A549 treated with DMSO at 1 μM for 4 hours (cell line): Measurements from ENCODE around the gene ITGB7. TPM values are rescaled to one million over a fixed set of nuclear protein-coding genes. Genes with fewer than 3 reads are reported as not detected.

ENCODE experiments used
- total RNA-seq: library from RNA; stranded (reverse); fragments of 200-300 nt; extraction: Qiagen RNA extraction; gene quantifications from 5 replicates; pipeline ENCODE4 v1.2.3, GENCODE V29; 2022; ENCODE audit warnings: low read depth

Gene ITGB7, protein sequence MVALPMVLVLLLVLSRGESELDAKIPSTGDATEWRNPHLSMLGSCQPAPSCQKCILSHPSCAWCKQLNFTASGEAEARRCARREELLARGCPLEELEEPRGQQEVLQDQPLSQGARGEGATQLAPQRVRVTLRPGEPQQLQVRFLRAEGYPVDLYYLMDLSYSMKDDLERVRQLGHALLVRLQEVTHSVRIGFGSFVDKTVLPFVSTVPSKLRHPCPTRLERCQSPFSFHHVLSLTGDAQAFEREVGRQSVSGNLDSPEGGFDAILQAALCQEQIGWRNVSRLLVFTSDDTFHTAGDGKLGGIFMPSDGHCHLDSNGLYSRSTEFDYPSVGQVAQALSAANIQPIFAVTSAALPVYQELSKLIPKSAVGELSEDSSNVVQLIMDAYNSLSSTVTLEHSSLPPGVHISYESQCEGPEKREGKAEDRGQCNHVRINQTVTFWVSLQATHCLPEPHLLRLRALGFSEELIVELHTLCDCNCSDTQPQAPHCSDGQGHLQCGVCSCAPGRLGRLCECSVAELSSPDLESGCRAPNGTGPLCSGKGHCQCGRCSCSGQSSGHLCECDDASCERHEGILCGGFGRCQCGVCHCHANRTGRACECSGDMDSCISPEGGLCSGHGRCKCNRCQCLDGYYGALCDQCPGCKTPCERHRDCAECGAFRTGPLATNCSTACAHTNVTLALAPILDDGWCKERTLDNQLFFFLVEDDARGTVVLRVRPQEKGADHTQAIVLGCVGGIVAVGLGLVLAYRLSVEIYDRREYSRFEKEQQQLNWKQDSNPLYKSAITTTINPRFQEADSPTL
- 0.26 to 0.47 TPM (median 0.31 TPM) in 5 replicates for total RNA-seq

DNA sequence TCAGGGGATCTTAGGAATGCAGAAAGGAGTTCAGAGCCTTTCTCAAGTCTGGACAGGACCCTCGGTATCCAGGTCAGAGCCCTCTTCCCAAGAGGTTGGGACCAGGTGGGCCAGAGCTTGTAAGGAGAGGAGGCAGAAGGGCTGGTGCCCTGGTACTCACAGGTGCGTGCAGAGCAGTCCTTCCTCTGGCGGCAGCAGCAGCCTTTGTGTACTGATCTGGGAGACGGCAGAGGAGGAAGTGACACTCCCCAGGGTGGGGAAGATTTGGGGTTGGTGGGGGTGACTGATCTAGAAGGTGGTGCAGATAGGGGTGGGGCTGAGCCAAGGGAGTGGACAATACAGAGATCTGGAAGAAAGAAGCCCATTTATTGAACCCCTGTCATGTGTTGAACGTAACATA lies at the start of gene ITGB7:
TSS of gene ITGB7 (minus strand) at position 210 of the 400 bp plus-strand sequence. CDS start 6,808 bp downstream, outside the sequence.

DNA sequence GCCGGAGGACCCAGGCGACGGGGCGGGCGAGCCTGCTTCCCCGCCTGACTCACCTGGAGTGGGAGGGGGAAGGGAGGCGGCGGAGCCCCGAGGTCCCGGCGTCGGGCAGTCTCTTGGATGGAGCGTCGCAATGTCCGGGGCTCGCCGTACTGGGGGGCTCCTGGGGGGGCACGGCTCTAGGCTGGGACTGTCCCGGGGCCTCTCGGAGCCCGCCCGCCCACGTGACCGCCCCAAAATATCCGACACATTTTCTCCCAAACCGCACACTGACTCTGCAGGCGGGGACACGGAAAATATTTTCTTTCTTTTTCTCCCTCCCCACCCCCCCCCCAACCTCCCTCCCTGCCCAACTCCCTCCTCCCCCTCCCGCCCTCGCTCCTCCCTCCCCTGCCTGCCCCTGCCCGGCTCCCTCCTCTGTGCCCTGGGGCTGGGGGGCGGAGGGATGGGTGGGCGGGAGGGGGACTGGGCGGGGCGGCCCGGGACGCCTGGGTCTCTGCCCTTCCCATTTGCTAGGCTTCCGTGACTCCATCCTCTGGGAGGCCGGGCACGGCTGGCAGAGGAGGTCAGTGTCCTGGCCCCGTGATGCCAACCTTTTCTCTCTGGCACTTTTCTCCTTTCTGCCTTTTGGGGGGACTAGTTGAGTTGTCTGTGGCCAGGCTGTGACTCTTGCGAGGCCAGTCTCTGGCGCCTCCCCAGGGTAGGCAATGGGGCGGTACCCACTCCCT lies 25.0 kb upstream of the ITGB7 start, which contains the start of gene RARG:
TSS of gene RARG (minus strand) at position 289 of the 725 bp plus-strand sequence. CDS start 4,664 bp downstream, outside the sequence.

DNA sequence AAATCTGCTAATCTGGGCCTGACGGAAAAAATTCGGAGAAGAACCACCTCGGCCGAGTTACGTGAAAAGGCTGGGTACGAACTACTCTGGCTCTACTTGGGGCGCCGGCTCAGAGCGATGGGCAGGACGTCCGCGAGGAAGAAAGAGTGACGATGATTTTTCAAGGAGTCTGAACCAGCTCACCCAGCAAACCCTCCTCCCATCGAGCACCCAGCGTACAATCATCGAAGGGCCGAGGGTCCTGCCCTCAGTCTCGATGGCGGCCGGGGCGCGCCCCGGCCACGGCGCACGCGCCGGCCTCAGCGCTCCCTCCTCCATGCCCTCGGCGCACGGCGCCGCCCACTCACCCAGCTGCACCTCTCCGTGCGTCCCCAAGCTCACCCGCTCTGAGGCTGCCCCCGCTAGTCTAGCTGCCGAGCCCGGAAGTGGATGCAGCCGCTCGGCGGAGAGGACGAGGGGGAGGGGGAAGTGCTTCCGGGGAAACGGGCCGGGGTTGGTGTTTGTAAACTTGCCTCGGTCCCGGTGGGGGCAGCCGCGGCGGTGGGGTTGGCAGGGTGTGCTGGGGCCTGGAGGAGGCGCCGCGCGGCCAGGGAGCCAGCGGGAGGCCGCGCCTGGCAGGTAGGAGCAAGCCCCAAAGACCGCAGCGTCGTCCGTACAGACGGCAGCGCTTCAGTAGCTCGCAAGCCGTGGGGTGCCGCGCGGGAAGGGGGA lies 26.7 kb downstream of the ITGB7 start, which contains the start of the genes CSAD and ZNF740:
TSS of gene CSAD (minus strand) at position 706 of the 711 bp plus-strand sequence. CDS start 7,455 bp downstream, outside the sequence.
TSS of gene ZNF740 (plus strand) at position 503 of the 711 bp plus-strand sequence. CDS start 1,262 bp downstream, outside the sequence.

Other genes starting within 250 kb of the ITGB7 start
- gene EIF4B, start 200.8 kb downstream of the ITGB7 start, total RNA-seq: 258 to 413 TPM (median 299 TPM) in 5 replicates
- gene TNS2, start 157.2 kb downstream of the ITGB7 start, total RNA-seq: 9.8 to 16.6 TPM (median 11.8 TPM) in 5 replicates
- gene SPRYD3, start 127.9 kb downstream of the ITGB7 start, total RNA-seq: 33.6 to 40.3 TPM (median 36.2 TPM) in 5 replicates
- gene IGFBP6, start 109.6 kb downstream of the ITGB7 start, total RNA-seq: 169 to 240 TPM (median 226 TPM) in 5 replicates
- 0.10 to 0.26 TPM (median 0.19 TPM) in 5 replicates for gene SOAT2, start 103.8 kb downstream of the ITGB7 start, total RNA-seq
- 14.5 to 21.4 TPM (median 19.3 TPM) in 5 replicates for gene ZNF740, start 26.5 kb downstream of the ITGB7 start, total RNA-seq
- gene CSAD, start 26.3 kb downstream of the ITGB7 start, total RNA-seq: 4.8 to 7.0 TPM (median 5.0 TPM) in 5 replicates
- 24.4 to 34.3 TPM (median 29.3 TPM) in 5 replicates for gene RARG, start 25.0 kb upstream of the ITGB7 start, total RNA-seq
- 15.6 to 25.1 TPM (median 20.0 TPM) in 5 replicates for gene ESPL1, start 61.0 kb upstream of the ITGB7 start, total RNA-seq
- 495 to 550 TPM (median 496 TPM) in 5 replicates for gene PFDN5, start 88.3 kb upstream of the ITGB7 start, total RNA-seq
- 85.4 to 102 TPM (median 93.8 TPM) in 5 replicates for gene MYG1, start 92.4 kb upstream of the ITGB7 start, total RNA-seq
- 70.5 to 85.4 TPM (median 78.7 TPM) in 5 replicates for gene AAAS, start 114.4 kb upstream of the ITGB7 start, total RNA-seq
- gene SP7, start 129.1 kb upstream of the ITGB7 start, total RNA-seq: not detected in 5 replicates
- gene SP1, start 172.9 kb upstream of the ITGB7 start, total RNA-seq: 22.3 to 29.9 TPM (median 28.6 TPM) in 5 replicates
- gene AMHR2, start 216.6 kb upstream of the ITGB7 start, total RNA-seq: 0.92 to 2.6 TPM (median 1.9 TPM) in 5 replicates
- gene PRR13, start 234.5 kb upstream of the ITGB7 start, total RNA-seq: 304 to 405 TPM (median 367 TPM) in 5 replicates
- gene PCBP2, start 244.9 kb upstream of the ITGB7 start, total RNA-seq: 655 to 691 TPM (median 670 TPM) in 5 replicates